Muscle of arm (tissue), 12 donors: ENCODE results near the gene CFAP410. TPM values are rescaled to one million over a fixed set of nuclear protein-coding genes. Genes with fewer than 3 reads are reported as not detected.

Experiments used
- DNase-seq: peaks from one replicate; pipeline ENCODE4 v3.0.0-alpha.2; 2013
- polyA plus RNA-seq, 12 donors: library from polyadenylated mRNA; unstranded; fragments of 120-200 nt; gene quantifications; one replicate each; pipeline ENCODE4 v1.2.1, GENCODE V29; 2013; ENCODE audit not compliant: insufficient read length in 12 of 12

CFAP410 gene
- polyA plus RNA-seq, 12 donors, result 10.7 to 21.2 (median 13.6) TPM; not detected in 1

- peak; percentile 52 for DNase-seq
Measured at GRCh38 chr21:44300262-44300959, 38.8 kb downstream of the CFAP410 start.

DNA sequence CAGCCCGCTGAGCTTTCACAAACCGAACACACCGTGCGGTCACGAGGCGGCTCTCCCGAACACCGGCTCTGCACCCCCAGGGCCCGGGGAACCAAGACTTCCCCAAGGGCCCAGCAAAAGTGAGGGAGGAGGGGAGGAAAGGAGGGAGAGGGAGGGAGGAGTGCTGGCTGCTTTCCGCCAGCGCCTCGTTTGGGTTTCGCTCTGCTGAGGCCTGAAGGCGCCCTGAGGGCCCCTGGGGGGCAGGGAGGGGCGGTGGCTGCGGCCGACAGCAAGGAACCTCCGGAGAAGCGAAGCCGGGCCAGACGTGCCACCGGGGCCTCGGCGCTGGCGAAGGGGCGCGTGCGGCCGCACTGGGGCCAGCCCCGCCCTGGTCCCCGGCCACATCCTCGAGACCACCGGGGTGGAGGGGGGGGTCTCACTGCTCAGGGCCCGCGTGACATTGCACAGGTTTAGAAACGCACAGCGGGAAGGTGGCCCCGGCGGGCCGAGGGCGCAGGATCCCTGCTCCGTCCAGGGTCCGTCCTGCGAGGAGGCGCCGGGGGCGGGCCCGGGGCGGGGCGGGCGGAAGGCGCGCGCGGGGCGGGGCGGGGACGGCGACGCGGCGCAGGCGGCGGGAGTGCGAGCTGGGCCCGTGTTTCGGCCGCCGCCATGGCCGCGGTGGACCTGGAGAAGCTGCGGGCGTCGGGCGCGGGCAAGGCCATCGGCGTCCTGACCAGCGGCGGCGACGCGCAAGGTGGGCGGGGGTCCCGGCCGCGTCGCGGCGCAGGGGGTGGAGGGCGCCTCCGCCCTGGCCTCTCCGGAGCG, 39.5 kb downstream of the CFAP410 start, which contains the start of gene PFKL:
TSS of gene PFKL (plus strand) at position 596 of the 804 bp plus-strand sequence. CDS start at position 649, 53 bp downstream.
- peak; percentile 41 for DNase-seq

DNA sequence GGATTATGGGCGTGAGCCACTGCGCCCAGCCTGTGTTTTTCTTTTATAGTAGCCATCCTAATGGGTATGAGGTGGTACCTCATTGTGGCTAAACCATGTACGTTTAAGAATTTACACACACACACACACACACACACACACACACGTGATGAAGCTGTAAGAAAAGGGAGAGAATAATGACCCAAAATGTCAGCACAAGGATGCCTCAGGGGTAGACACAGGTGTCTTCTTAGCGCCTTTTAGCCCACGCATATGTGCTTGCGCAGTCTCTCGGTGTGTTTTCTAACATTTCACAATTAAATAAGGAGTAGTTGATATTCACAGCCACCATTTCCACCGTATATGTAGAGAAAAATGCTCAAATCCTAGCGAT, 40.1 kb downstream of the CFAP410 start:
- DNase-seq, result no peak

GRCh38 chr21:44298301-44298700, 40.9 kb downstream of the CFAP410 start:
- no peak for DNase-seq

DNA sequence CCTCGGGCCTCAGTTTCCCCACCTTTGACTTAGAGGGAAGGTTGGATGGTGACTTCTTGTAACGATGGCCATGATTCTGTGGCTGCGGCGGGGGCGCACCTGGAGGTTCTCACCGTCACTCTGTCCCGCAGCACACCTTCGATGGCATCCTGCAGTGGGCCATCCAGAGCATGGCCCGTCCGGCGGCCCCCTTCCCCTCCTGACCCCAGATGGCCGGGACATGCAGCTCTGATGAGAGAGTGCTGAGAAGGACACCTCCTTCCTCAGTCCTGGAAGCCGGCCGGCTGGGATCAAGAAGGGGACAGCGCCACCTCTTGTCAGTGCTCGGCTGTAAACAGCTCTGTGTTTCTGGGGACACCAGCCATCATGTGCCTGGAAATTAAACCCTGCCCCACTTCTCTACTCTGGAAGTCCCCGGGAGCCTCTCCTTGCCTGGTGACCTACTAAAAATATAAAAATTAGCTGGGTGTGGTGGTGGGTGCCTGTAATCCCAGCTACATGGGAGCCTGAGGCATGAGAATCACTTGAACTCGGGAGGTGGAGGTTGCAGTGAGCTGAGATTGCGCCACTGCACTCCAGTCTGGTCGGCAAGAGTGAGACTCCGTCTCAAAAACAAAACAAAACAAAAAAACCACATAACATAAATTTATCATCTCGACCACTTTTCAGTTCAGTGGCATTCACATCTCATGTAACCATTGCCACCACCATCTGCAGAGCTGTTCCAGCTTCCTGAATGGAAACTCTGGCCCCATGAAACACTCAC, 41.5 kb downstream of the CFAP410 start:
- DNase-seq, result peak; percentile 89

DNA sequence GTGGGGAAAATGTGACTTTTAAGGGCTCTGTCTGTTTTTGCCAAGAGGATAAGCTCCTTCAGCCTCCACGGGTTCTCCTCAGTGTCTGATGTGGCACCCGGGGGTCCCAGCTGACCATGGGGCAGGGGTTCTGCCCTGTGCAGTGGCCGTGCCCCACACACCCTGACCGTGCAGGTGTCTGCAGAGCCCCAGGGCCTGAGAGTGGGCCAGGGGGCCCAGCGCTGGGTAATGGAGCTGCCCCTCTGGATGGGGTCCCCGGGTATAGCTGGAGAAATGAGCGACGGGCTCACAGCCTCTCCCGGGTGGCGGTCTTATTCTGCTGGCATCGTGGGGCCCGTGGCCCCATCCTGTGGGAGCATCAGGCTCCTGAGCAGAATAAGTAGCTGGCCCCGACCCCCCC, 42.3 kb downstream of the CFAP410 start:
- DNase-seq, result no peak

GRCh38 chr21:44296103-44296519, 43.1 kb downstream of the CFAP410 start:
- DNase-seq, result no peak

DNA sequence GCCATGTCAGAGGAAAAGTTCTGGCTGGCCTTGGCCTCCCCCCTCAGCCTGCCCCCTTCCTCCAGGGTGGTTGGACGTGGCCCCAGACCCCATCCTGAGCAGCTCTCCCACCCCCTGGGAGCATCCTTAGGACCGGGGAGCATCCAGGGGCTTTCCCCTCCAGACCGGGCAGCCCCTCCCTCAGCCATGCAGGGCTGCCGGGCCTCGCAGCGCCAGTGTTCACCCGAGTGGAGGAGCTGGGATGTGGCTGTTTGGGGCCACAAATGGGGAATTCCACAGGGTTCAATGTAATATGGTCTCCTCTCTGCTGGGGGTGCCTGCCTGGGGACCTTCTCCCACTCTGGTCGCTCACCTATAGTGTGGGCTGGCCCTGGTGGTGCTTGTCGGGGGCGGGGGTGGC, 43.5 kb downstream of the CFAP410 start:
- no peak for DNase-seq

- peak; percentile 39 for DNase-seq
Measured at GRCh38 chr21:44295163-44295573, 44.0 kb downstream of the CFAP410 start.

GRCh38 chr21:44294391-44295162, 44.6 kb downstream of the CFAP410 start:
- peak; percentile 79 for DNase-seq

DNA sequence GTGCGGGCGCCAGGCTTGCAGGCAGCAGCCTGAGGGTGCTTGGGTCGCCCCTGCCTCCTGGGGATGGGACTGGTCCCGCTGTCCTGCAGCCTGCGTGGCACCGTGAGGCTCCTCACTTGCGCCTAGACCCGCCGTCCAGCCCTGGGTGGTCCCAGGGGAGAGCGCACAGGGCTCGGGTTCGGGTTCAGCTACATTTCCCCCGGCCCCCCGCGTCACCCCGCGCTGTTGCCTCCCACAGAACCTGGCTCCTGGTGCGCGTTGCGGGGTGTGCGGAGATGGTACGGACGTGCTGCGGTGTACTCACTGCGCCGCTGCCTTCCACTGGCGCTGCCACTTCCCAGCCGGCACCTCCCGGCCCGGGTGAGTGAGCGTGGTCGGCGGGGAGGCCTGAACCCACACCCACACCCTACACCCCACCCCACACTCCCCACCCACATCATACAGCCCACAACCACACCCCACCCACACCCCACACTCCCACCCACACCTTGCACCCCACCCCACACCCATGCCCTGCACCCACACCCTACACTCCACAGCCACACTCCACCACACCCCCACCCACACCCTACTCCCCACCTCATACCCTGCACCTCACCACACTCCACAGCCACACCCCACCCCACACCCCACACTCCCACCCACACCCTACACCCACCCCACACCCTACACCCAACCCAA, 45.5 kb downstream of the CFAP410 start:
- DNase-seq, result no peak

GRCh38 chr21:44292812-44293195, 46.4 kb downstream of the CFAP410 start:
- DNase-seq, result no peak

DNA sequence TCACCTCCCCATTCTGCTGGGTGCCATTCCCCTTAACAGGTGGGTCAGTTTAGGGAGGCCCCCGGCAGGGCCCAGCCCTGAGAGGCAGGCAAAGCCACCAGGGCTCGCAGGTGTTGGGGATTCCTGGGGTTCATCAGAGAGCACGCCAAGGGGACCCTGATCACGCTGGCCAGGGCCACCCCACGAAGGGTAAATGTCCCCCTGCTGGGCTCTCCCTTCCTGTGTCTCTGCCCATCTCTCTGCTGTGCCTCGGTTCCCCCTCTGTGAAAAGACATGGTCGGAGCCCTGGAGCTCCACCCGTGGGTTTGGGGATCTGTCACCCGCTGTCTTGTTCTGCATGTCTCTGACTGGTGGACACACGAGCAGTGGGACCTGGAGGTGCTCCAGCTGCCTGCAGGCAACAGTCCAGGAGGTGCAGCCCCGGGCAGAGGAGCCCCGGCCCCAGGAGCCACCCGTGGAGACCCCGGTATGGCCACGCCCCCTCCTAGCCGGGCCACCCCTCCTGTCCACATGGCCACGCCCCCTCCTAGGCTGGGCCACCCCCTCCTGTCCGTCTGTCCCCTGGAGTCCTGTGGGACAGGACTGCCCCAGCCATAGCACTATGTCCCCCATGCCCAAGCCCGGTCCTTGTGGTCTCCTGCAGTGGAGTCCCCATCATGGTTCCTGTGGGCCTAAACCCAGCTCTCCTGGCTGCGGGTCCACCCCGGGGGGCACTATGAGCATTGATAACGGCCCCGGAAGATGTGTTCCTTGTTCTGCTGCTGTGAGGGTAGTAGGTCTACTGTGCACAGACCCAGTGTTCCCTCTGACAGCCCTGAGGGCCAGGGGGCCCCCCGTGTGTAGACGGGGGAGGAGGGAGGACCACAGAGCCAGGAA, 47.0 kb downstream of the CFAP410 start:
- DNase-seq, result no peak

- DNase-seq, result no peak
Measured at GRCh38 chr21:44291078-44291935, 47.9 kb downstream of the CFAP410 start.

DNA sequence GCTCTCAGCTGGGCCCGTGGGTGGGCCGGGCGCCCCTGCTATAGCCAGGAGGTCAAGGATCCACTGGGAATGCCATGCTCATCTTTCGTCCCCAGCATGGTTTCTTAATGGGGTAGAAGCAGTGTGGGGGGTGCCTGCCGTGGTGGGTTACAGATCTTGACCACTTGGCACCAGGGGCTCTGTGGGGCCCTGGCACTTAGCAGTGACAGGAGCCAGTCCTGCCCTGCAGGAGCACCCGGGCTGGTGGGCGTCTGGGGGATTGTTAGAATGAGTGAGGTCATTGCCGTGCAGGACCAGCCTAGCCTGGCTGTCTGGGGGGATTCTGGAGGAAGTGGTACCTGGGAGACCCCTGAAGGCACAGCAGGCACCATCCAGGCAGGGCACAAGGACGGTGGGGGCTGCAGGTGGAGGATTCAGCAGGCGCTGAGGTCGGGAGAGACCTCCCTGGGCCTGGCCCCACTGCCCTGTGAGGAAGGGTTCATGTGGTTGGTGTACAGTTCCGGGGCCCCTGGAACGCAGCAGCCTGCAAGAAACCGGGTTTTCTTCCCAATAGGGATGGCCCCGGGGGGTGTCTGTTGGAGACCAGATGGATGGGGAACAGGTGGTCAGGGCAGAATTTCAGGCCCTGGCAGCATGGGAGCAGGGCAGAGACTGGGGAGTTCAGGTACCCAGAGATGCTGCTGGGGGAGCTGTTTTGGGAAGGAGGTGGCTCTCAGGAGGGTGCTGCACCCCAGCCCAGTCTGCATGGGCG, 48.7 kb downstream of the CFAP410 start:
- DNase-seq, result no peak

- DNase-seq, result no peak
Measured at GRCh38 chr21:44289381-44290010, 49.7 kb downstream of the CFAP410 start.

- no peak for DNase-seq
Measured at GRCh38 chr21:44288251-44289110, 50.7 kb downstream of the CFAP410 start.
